T-helper 17 cell (primary cell): Measurements from ENCODE around the gene KLRC3. TPM values are rescaled to one million over a fixed set of nuclear protein-coding genes. Genes with fewer than 3 reads are reported as not detected.

ENCODE experiments used
- ATAC-seq: fragments of 150-1000 bp; cut with Tn5 transposase; 2 replicates; pipeline ENCODE4 v1.10.0; 2021; ENCODE audit warnings: mild to moderate bottlenecking, moderate library complexity
- DNase-seq, 3 donors: peaks; one replicate each; pipeline versions ENCODE4 v3.0.0 to v3.0.0-alpha.2; 2020 to 2021
- H3K9me3 ChIP-seq: one replicate; pipeline ENCODE4 v1.7.0; 2013; ENCODE audit warnings: low read length, mild to moderate bottlenecking; ENCODE audit not compliant: control insufficient read depth, poor library complexity, severe bottlenecking
- H3K27ac Mint-ChIP-seq: one replicate; pipeline ENCODE4 v1.8.0; 2022; ENCODE audit warnings: mild to moderate bottlenecking, moderate library complexity, mixed read lengths
- H3K27me3 Mint-ChIP-seq: one replicate; pipeline ENCODE4 v1.8.0; 2022; ENCODE audit warnings: mixed read lengths
- H3K36me3 Mint-ChIP-seq: one replicate; pipeline ENCODE4 v1.8.0; 2022; ENCODE audit warnings: low read depth, mixed read lengths
- H3K4me1 Mint-ChIP-seq: one replicate; pipeline ENCODE4 v1.8.0; 2022; ENCODE audit warnings: mild to moderate bottlenecking, mixed read lengths
- H3K4me3 Mint-ChIP-seq: one replicate; pipeline ENCODE4 v1.8.0; 2022; ENCODE audit warnings: mild to moderate bottlenecking, moderate library complexity, mixed read lengths
- total RNA-seq, 4 donors: library from RNA in 2 of 4; stranded (reverse) in 2 of 4; gene quantifications; one replicate each; pipeline ENCODE4 v1.2.3 and lab custom pipeline; 2022 to 2026

KLRC3 gene
- total RNA-seq, 2 donors from 2014 or later: not detected

DNA sequence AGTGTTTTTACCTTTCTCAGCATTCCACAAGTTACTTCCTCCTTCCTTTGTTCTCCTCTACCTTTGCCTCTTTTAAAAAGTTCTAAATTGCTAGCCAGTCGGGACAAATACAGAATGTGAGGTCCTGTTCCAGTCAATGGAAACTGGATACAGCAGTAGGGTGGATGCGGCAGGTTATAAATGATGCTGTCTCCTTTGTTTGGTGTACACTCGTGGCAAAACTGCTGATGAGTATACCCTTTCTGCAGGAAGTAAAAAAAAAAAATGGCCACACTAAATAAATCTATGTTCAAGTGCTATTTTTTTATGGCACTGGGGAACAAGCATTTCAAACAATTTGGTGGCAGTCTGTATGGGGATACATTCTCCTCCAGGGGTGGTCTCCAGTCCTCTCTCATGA is 58.1 kb downstream of the KLRC3 start:
- no peak for DNase-seq
- ATAC-seq: no peak
- H3K9me3 ChIP-seq: no peaks in the 10 kb centered on the region
- peaks cover 13% of the 10 kb centered on the region for H3K27me3 Mint-ChIP-seq
- peak overlapping the region; percentile 57 for H3K27ac Mint-ChIP-seq
- no peaks in the 10 kb centered on the region for H3K4me1 Mint-ChIP-seq
- H3K4me3 Mint-ChIP-seq: no peak overlapping the region
- H3K36me3 Mint-ChIP-seq: no peaks in the 10 kb centered on the region

Other genes with a start within 250 kb of the KLRC3 start
- gene OLR1, start 248.5 kb downstream of the KLRC3 start, total RNA-seq: under 1 TPM in 1 of 2 donors, not detected in 1; 0.15 TPM
- not detected for gene TMEM52B, start 241.6 kb downstream of the KLRC3 start, total RNA-seq
- gene GABARAPL1, start 207.7 kb downstream of the KLRC3 start, total RNA-seq: 100 to 1,000 TPM; 104 to 110 TPM
- 1 to 10 TPM in 1 of 2 donors, not detected in 1; 1.3 TPM for gene KLRD1, start 112.7 kb downstream of the KLRC3 start, total RNA-seq
- 1 to 10 TPM in 1 of 2 donors, under 1 TPM in 1; 0.78 to 2.0 TPM for gene KLRK1, start 30.6 kb downstream of the KLRC3 start, total RNA-seq
- gene KLRC4, start 10.8 kb downstream of the KLRC3 start, total RNA-seq: not detected
- not detected for gene KLRC2, start 15.4 kb upstream of the KLRC3 start, total RNA-seq
- gene KLRC1, start 32.8 kb upstream of the KLRC3 start, total RNA-seq: not detected
- under 1 TPM; 0.45 to 0.50 TPM for gene EIF2S3B, start 85.3 kb upstream of the KLRC3 start, total RNA-seq
- gene MAGOHB, start 193.0 kb upstream of the KLRC3 start, total RNA-seq: 10 to 100 TPM; 10.6 to 11.1 TPM